Measurements from ENCODE around the gene WASF2.

DNA sequence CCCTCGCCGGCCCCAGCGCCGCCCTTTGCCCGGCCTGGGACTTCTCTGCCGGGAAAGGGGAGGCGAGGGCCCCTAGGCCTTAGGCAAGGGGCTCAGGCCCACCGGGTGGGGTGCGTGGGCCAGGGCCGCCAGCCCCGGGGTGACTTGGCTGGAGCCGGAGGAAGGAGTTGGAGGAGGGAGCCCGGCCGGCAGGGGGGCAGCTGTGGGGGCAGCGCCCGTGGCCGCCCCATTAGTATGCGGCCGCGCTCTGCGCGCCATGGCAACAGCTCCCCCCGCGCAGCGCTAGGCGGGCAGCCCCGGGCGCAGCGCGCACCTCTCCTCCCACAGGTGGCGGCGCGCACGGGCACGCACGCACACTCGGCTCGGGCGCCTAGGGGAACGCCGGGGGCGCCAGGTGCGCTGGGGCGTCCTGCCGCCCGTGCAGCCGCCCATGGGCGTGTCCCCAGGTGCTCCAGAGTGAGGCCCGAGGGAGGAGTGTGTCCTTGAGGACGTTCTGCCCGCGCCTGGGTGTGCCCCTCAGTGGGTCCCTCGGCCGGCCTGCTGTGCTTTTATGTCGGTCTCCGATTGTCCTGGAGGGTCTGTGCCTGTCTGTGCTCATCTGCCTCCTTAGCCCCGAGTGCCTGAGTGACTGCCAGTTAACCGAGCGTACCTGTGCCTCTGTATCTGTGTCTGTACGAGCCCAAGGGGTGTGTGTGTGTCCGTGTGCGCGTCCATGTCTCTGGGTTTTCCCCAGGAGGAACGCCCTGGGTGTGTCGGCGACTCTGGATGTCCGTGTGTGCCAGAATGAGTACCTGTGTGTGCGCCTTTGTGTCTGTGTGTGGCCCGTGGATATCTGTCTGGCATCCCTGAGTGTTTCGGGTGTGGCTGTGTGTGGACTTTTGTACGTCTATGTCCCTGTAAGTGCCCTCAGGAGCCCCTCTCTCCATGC lies 38.2 kb upstream of the WASF2 start:
- TF ChIP-seq, protein P1, sequence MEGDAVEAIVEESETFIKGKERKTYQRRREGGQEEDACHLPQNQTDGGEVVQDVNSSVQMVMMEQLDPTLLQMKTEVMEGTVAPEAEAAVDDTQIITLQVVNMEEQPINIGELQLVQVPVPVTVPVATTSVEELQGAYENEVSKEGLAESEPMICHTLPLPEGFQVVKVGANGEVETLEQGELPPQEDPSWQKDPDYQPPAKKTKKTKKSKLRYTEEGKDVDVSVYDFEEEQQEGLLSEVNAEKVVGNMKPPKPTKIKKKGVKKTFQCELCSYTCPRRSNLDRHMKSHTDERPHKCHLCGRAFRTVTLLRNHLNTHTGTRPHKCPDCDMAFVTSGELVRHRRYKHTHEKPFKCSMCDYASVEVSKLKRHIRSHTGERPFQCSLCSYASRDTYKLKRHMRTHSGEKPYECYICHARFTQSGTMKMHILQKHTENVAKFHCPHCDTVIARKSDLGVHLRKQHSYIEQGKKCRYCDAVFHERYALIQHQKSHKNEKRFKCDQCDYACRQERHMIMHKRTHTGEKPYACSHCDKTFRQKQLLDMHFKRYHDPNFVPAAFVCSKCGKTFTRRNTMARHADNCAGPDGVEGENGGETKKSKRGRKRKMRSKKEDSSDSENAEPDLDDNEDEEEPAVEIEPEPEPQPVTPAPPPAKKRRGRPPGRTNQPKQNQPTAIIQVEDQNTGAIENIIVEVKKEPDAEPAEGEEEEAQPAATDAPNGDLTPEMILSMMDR (conservative IDR thresholded peaks at IDR 0.05 in 1 of 2, IDR thresholded peaks at IDR 0.05 in 1 of 2; ENCODE audit: low read depth in 1 of 2, low read length in 2 of 2): no peak
- no peak for TF ChIP-seq EZH2 (IDR thresholded peaks at IDR 0.05; ENCODE audit: low read length, missing control alignments)
